Middle frontal gyrus (tissue), 1 donor: ENCODE results near the gene VAMP3.
"Not testable (repeated sequence)": the region's sequence is repeated elsewhere in the genome, so short reads cannot be mapped to it uniquely, and the experiment has no call there.

Source experiments
- DNase-seq: peaks from one replicate; pipeline ENCODE4 v3.0.0-alpha.2; 2015; ENCODE audit warnings: low spot score; ENCODE audit errors: extremely low spot score

Gene VAMP3

DNA sequence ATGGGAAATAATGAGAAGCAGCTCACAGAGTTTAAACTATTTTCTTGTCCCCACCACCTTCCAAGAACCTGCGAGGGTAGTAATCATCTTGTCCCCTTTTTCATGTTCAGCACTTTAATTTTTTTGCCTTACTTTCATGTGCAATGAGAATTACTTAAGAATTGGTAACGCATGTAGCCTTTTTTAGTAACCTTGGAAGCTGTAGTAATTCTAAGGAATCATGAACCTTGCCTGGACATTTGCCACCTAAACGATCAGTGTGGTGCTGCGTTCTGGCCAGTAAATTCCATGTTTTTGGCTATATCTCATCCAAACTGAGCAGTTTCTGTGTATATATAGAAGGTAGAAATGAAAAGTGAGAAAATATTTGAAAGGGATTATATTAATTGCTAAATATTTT lies 3.9 kb upstream of the VAMP3 start:
- DNase-seq = no peak

DNA sequence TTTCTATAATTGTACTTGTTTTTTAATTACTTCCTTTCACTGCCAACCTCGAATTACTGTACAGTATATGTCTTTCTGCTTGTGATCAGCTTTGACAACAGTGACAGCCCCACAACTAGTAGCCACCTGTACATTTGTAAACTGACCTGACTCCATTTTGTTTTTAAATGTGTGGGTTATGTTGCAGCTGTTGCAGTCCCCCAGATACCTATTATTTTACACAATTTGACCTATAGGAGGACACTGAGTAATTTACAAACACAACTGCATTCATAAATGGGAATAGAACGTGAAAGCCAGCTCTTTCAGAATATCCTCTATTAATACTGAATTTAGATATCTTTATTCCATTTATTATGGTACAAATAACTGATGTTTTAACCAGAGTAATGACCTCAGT lies 2.5 kb upstream of the VAMP3 start:
- no peak for DNase-seq

DNA sequence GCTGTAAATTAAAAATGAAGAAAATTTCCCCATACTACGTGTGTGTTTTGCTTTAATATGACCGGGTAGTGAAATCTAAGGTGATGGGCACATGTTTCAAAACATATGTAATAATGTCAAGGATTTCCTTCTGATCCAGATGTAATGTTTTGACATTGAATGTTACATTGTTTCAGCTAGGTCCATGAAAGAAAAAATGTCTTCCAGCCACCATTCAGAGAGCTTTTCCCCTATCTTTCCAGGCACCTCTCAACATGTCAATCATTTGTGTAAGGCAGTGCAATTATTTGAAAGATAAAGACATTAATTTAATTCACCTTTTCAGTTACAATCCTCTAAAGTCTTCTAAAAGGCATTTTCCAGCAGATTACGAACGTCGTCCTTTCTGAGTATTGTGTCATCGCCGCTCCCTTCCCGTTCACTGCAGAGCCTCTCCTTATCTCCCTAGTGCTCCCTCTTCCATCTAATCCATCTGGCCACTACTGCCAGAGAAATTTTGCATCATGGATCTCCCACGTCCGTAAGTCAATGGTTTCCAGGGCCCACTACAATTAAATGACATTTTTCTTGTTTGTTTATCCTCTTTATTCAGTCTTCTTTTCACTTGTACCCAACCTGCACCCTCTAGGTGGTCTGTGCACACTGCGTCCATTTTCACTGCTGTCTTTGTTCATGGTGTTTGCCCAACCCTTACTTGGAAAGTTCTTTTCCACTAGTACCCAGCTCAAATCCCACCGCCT lies 1.3 kb upstream of the VAMP3 start:
- DNase-seq = no peak

DNA sequence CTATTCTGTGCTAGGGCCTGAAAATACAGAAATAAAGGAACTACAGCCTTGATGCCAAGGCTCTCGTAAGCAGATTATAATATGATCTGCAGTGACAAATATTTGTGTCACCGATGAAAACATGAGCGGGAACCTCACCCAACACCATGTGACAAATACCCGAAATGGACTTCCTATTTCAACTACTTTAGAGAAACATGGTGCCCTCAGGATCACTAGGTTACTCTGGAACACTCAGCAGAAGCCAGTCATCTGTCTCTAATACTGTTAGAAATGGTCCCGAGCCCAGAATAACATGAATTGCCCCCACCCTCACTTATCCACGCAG lies 463 bp upstream of the VAMP3 start:
- DNase-seq = no peak

DNA sequence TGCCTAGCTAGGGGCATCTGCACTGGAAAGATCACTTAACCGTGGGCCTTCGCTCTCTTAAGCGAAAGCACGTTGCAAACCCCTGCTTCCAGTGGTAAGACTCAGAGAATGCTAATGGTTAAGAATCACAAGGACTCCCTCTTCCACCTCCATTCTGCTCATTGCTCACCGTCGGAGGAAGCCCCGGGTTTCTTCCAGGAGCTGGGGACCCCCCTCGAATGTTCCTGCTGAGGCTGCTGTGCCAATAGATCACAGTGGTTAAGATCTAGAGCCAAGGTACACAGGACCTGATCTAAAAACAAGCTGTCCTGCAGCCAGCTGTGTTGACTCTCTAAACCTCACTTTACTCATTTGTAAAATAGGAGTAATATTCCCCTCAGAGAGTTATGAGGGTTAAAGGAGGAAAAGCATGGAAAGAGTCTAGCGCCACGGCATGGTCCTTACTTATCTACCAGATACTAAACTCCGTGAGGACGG lies 765 bp downstream of the VAMP3 start:
- DNase-seq = no peak

DNA sequence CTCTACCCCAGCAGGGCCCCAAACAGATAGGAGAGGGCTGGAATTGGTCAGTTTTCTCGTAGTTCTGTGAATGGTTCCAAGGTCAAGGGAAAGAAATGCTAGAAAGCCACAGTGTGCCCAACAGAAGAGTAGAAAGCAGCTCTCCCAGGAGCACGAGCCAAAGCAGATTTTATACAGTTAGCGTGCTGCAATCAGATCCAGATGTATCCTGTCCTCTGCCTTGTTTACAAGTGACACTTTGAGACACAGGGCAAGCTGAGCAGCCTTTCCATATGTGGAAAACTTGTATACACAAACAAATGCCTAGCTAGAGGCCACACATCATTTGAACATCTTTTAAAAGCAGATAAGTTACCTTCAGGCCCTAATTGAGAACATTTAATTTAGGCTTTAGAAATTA lies 6.5 kb downstream of the VAMP3 start:
- DNase-seq = no peak

DNA sequence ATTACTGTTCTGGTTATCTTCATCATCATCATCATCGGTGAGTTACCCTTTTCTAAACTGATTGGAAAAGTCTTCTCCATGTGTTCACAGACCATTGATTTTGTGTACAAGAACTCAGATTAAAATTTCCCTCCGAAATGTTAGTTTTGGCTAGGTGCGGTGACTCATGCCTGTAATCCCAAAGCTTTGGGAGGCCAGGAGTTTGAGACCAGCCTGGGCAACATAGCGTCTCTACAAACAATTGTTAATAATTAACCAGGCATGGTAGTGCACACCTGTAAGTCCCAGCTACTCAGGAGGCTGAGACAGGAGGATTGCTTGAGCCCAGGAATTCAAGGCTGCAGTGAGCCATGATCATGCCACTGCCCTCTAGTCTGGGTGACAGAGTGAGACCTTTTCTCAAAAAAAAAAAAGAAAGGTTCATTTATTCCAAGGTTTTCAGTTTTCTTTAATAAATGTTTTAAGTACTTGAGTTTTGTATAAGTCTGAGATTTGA lies 7.1 kb downstream of the VAMP3 start:
- DNase-seq = no peak

DNA sequence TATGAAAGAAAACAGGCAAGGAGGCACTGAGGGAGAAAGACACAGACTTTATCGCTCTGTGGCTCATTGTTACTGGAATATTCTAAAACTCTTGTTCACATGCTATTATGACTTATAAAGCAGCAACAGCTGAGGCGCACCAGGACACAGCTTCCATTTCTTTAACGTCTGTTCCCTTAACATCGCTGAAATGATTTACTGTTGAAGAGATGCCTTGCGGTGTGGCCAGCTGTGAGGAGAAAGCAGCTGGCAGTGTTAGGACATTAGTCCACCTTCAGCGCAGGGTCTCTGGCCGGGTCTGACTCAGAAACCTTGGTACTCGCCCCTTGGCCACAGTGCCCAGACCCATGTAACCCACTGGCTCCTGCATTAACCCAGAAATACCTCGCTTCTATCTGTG lies 9.9 kb downstream of the VAMP3 start:
- no peak for DNase-seq

DNA sequence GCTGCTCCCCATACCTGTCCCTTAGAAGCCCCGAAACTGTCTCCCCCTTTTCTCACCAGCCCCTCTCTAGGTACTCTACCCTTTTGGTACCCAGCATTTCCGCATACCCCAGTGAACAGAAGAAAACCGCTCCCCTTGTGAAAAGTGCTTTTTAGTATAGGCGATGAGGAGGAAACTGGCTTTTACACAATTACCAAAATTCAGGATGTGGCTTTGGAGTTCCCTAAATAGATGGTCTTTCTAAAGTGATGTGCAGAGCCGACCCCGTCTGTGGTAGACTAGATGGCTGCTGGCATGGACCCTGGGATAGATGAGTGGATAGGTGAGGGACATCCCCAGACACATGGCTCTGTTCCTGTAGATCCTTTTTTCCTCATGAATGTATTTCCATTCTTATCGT lies 10.4 kb downstream of the VAMP3 start:
- no peak for DNase-seq

DNA sequence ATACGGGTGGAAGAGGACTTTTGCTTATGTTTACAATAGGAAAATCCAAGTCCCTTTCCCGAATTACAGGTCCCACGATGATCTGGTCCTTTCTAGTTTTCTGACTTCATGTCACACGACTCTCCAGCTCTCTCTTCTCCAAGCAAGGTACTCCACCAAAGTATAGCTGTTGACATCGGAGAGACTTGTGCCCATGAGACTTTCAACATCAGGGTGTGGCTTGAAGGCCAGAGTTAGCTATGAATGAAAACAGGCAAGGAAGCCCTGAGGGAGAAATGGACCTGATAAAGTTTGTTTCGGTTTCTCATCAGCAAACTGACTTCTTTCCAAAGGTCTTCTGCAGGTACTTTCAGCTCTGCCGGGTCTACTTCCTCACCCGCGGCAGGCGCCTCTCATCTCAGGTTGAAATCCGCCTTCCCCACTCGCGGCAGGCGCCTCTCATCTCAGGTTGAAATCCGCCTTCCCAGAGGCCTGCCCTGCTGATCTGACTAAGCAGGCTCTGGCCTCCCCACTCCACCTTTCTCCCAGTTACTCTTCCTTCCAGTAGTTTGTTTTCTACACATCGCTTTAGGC lies 10.9 kb downstream of the VAMP3 start:
- no peak for DNase-seq

DNA sequence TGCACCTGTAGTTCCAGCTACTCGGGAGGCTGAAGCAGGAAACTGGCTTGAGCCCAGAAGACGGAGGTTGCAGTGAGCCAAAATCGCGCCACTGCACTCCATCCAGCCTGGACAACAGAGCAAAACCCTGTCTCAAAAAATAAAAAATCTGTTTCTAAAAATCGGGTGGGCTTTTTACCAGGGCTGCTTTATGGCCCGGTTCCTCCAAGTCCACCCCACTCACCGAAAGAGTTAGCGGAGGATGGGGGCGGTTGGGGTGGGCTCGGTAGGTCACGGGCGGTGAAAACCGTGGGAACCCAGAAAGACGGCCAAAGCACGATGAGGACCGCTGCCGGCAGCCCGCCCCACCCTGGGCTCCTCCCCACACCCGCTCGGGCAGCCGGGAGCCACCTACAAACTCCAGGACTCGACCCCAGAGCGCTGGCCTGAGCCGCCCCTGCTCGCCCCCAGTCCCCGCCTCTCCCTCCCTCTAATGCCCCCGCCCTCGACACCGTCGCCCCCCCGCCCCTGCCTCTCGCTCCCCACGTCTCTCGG lies 12.1 kb downstream of the VAMP3 start:
- DNase-seq = no peak

DNA sequence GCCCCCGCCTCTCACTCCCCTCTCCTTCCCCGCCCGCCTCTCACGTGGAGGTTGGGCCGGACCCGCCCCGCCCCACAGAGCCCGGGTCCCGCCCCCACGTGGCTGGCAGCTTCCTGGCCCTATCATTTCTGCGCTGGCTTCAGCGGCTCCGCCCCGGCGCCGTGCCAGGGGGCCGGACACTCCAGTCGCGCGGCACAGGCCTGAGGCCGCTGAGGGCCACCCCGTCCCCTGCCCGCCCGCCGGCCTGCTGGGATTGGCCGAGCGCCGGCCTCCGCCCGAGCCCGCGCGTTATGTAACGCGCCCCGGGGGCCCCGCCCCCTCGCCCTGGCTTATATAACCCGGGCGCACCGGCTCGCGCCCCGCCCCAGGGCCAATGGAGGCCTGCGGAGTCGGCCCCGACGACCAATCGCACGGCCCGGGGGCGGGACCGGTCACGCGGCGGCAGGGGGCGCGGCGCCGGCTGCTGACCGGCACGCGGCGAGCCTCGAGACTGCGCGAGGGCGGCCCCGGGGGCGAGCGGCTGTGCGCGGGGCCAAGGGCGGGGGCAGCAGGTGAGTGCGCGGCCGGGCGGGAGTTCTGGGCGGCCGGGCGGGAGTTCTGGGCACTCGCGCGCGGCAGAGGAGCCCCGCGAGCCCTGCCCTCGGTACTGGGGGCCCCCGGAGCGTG lies 12.9 kb downstream of the VAMP3 start, which contains the start of gene PER3:
PER3 (plus strand) TSS at position 466 of the 666 bp plus-strand sequence. CDS start 587 bp downstream, outside the sequence.
- peak; percentile 95 for DNase-seq

DNA sequence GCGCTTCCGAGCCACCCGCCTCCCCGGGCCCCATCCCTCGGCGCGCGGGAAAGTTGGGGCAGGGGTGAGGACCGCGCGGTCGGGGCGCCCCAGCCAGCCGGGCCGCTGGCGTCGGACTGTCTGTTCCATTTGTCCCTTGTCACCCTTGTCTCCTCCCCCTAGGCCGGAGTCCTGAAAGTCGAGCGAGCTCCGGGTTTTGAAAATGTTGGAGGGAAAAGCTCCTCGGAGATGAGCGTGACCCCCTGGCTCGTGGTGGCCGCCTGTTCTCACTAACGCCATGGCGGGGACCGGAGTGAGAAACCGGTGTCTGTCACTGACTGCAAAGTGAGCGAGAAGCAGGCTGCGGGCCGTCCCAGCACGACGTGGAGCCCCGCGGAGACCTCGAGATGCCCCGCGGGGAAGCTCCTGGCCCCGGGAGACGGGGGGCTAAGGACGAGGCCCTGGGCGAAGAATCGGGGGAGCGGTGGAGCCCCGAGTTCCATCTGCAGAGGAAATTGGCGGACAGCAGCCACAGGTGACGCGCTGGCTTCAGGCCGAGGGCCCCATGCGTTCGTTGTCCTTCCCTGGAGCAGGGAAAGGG lies 13.5 kb downstream of the VAMP3 start:
- DNase-seq = no peak

DNA sequence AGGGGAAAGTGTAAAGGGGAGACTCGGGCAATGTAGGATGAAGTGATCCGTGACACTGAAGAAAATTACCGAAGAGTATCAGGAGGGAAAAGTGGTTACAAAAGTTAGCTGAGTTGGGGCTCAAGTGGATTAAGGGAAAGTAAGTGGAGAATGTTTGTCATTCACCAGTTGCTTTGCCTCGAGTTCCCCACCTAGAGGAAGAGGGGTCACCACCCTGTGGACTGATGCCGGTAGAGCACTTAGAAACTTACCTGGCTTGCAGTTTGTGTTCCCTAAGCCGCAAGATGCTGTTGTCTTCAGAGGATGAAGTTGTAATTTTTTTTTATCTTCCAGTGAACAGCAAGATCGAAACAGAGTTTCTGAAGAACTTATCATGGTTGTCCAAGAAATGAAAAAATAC lies 14.0 kb downstream of the VAMP3 start:
- DNase-seq = no peak

DNA sequence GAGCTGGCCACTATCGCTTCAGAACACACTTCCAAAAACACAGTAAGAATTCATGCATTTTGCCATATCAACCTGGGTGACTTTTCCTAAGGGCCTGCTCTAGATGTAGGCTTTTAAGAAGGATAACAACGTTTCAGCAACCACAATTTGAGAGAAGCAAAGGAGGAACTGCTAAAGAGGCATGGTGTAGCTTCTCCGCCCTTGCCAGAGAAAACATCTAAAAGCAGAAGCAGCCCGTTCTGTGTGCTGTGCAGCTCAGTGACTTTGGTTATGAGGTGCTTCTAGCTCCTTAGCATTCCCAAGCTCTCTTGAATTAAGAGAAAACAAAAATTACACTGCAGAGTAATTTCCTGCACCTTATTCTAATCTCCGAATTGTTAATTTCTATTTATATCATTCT lies 15.7 kb downstream of the VAMP3 start:
- no peak for DNase-seq

DNA sequence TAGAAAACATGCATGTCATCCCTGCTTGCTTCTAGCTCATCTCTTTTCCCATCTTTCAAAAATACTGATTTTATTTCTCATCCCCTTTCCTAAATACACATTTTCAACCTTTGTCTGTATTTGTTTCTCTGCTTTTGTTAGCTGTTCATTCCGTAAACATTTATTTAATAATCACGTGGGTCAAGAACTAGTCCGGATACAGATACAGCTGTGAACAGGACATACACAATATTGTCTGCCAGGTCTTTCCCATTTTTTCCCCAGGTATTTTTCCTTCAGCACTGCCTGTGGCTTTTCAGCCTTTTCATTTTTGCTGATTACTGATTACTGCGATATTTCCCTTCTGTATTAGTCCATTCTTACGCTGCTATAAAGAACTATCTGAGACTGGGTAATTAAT lies 18.7 kb downstream of the VAMP3 start:
- DNase-seq = no peak

DNA sequence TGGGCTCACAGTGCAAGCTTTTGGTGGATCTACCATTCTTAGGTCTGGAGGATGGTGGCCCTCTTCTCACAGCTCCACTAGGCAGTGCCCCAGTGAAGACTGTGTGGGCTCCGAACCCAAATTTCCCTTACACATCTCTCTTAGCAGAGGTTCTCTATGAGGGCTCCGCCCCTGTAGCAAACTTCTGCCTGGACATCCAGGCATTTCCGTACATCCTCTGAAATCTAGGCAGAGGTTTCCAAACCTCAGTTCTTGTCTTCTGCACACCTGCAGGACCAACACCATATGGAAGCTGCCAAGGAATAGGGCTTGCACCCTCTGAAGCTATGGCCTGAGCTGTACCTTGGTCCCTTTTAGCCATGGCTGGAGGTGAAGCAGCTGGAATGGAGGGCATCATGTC lies 19.9 kb downstream of the VAMP3 start:
- DNase-seq = not testable (repeated sequence)

DNA sequence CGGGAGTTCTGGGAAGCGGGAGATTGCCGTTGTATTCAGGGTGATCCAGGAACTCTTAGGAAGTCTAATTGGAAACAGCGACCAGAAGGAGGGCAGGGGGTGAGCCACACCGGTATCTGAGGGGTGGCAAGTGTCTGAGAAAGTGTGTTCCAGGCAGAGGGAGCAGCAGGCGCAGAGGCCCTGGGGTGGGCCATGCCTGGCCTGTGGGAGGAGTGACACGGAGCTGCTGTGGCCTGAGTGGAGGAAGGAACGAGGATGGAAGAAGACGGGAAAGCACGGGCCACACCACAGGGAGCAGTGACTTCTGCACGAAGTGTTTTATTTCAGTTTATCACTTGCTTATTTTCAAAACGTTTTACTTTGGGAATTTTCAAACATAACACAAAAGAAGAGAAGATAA lies 24.3 kb downstream of the VAMP3 start:
- no peak for DNase-seq

DNA sequence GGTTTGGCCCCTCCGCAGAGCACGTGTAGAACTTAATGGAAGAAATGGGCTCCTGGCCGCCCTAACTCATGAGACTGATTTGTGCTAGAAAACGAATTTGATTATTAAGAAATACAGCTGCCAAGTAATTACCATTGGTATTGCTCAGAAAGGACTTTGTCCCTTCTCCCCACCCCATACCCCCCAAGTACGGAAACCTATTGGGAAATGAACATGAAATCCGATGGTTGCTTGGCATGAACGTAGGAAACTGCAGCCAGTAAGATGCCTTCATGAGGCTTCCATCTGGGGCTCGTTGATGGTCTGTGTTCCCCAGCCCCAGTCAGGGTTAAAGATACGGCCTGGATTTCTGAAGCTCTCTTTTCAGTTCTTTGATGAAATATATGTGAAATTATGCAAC lies 34.4 kb downstream of the VAMP3 start:
- no peak for DNase-seq

DNA sequence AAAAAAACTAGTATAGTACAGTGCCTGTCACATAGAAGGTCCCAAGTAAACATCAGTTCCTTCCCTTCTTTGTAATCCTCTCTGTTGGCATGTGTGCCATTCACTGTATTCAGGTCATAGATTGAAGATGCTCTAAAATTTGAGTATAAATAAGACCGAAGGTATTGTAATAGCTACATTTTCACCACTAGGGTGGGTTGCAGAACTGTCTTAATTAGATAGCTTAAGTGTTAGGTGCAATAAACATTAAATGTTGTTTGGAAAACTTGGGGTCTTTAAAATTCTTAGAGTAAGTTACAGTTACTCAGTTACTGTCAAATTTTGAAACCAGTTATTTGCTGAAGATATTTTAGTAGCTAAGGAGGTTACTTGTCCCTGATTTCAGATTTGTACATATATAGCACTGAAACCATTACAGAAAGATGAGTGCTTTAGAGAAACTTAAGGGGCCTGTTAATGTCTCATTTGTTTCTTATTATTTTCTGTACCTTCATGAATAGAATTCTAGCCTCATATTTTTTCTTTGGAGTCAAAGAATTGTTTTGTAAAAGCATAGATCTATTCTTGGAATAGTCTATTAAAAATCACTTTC lies 37.3 kb downstream of the VAMP3 start:
- DNase-seq = no peak

DNA sequence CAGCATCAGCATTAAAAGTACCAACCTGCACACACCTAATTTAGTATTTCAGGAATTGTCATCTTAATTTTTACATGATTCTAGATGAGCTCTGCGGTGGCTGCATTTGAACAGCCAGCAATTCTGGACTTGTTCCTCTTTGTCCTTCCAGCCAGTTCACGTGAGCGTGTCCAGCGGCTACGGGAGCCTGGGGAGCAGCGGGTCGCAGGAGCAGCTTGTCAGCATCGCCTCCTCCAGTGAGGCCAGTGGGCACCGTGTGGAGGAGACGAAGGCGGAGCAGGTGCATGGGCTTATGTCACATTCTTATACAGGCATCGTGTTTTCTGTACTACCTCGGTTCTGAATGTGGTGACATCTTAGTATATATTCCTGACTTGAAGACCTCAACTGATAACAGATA lies 38.6 kb downstream of the VAMP3 start:
- no peak for DNase-seq

DNA sequence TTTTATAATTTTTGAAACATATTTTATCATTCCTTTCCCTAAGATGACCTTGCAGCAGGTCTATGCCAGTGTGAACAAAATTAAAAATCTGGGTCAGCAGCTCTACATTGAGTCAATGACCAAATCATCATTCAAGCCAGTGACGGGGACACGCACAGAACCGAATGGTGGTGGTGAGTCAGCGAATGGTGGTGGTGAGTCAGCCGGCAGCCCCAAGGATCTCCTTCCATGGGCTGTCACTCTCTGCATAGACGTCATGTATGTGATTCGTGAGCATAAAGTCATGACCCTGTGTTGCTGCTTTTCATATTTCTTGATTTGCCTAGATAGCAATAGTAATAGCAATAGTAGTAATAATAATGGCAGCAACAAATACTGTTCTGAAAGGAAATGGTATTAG lies 39.3 kb downstream of the VAMP3 start:
- DNase-seq = no peak
